Spleen (tissue), 7 donors: ENCODE results near the gene PALLD.

Source experiments
- CTCF ChIP-seq, 11 experiments: fragments of 200-600 bp in 7 of 11; fragments of 450-650 bp in 4 of 11; sonication (generic) in 4 of 11; IDR thresholded peaks in 8 of 11; conservative IDR thresholded peaks in 3 of 11; 1 replicate in 7 of 11; 2 replicates in 4 of 11; pipeline versions ENCODE4 v1.4.0 to v1.8.0; 2016 to 2021; ENCODE audit warnings: antibody characterized with exemption in 11 of 11, inconsistent platforms in 4 of 11, mild to moderate bottlenecking in 1 of 11
- POLR2A ChIP-seq, 3 donors: fragments of 450-650 bp; IDR thresholded peaks; one replicate each; pipeline ENCODE4 v1.5.1; 2017; ENCODE audit warnings: antibody characterized with exemption in 3 of 3, mild to moderate bottlenecking in 1 of 3
- POLR2AphosphoS5 ChIP-seq, 3 donors: sonication (generic); formaldehyde crosslinking; IDR thresholded peaks; one replicate each; pipeline ENCODE4 v1.5.1; 2017; ENCODE audit warnings: antibody characterized with exemption in 3 of 3
- donor health status: DM: no; HTN: no; CAD: no; lungs with moderate emphysema.
- donor health status: DM: no; HTN: no; CAD: no.
- donor health status: DM: no; HTN: no; CAD: no.

DNA sequence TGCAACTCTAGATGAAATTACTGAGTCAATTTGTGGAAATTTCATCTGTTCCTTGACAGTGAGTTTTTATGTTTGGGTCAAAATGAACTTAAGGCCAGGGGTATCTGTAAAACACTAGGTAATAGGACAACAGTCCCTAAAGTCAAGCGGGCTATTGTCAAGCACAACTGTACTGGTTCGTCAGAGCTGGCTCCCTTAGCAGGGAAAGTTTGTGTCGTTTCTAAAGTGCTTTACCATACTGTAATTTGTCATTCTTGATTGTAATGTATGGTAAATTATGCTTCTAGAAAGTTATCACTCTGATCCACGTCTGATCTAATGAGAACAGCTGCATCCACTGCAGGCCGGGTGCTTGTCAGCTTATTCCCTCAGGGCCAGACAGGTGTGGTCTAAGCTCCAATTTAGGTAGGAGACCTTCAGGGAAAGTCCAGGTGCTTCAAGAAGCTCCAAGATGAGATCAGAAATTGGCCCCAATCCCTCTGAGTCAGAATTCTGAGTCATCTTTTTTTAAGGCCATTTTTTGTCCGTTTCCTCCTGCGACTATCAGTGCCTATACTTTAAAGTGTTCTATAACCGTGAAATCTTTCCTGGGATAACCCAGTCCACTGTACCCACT, 92.2 kb downstream of the PALLD start:
- TF ChIP-seq CTCF (IDR thresholded peaks at IDR 0.05 in 8 of 11, conservative IDR thresholded peaks at IDR 0.05 in 3 of 11) = no peak
- TF ChIP-seq POLR2A (IDR thresholded peaks at IDR 0.05) = no peak
- no peak for TF ChIP-seq POLR2AphosphoS5 (IDR thresholded peaks at IDR 0.05)
